ENCODE measurements around the gene GFPT2. TPM values are rescaled to one million over a fixed set of nuclear protein-coding genes. Genes with fewer than 3 reads are reported as not detected.
A peak's percentile ranks its signal among the peaks of the same experiment; 100 is the strongest.

Gene GFPT2
- total and polyA plus RNA-seq, 2 of the 8 experiments (the other 6 are each of a cell fraction or from before 2014, with no cell fraction given), result 83.7 to 143 TPM

DNA sequence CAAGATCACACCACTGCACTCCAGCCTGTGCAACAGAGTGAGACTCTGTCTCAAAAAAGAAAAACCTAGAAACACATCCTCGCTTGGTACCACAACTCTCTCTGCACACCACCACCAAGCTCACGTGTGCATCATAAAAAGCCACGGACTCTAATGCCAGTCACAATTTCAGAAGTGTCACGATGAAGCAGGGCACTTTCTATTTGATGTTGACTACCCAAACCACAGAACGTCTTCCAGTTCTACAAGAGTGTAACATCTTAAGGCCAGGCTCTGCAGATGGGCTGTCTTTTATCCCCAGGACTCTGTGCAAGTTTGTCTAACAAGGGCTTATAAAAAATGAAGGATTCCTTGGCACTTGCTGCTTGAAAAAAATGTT, 22.9 kb downstream of the GFPT2 start:
- CTCF ChIA-PET (ENCODE audit: partially characterized antibody), result interaction anchor here (2.9 to 14.0 kb wide), 3 partner anchors 12 to 142 kb away, joined by 30 to 192 read pairs (median 51); no protein-coding TSS in a partner anchor
- Histone ChIP-seq H3K27ac (ENCODE audit: low read depth, low read length) (0 out of 2 replicates have a peak overlapping the region, but pooled peaks have one; percentile 35), H3K4me1 (replicated peaks in 1 of 4; ENCODE audit: control insufficient read depth in 3 of 4, insufficient read depth in 4 of 4, low read length in 3 of 4) (peaks cover 12 to 16% (median 12%) of the 10 kb centered on the region in 4 experiments), H3K18ac (ENCODE audit: extremely low read depth, low read length) (peak overlapping the region; percentile 9; the same call in 1 of the 2 replicates), H4K91ac (replicated peaks; ENCODE audit: insufficient read length, low read length) (peak overlapping the region; percentile 41), H2BK5ac (ENCODE audit: low read depth, low read length) (peak overlapping the region; percentile 97), H3K9ac (replicated peaks in 1 of 4; ENCODE audit: extremely low read depth in 1 of 4, low read depth in 3 of 4, low read length in 3 of 4) (no peak overlapping the region), H2BK15ac (ENCODE audit: low read length) (no peak overlapping the region; the same call in 1 of the 2 replicates), H4K8ac (ENCODE audit: extremely low read depth, insufficient read depth, low read length) (no peak overlapping the region), H3K23me2 (ENCODE audit: low read depth, low read length) (no peaks in the 10 kb centered on the region), H3K23ac (ENCODE audit: insufficient read length) (no peak overlapping the region), H2BK120ac (replicated peaks; ENCODE audit: low read depth, low read length) (no peak overlapping the region), H4K20me1 (replicated peaks in 1 of 2; ENCODE audit: control insufficient read depth in 1 of 2, insufficient read depth in 2 of 2, low read length in 2 of 2) (peaks cover 0 to 7% of the 10 kb centered on the region in 2 experiments), H3K4ac (replicated peaks; ENCODE audit: insufficient read length, low read depth, low read length) (peak overlapping the region; percentile 36), H3K36me3 (ENCODE audit: control insufficient read depth in 2 of 4, insufficient read depth in 4 of 4, low read length in 3 of 4) (peaks cover 43 to 74% (median 61%) of the 10 kb centered on the region in 4 experiments), H3K9me3 (ENCODE audit: insufficient read depth in 2 of 2, low read depth in 1 of 2, low read length in 1 of 2) (no peaks in the 10 kb centered on the region), H2BK12ac (ENCODE audit: low read depth, low read length) (no peak overlapping the region), H3K4me2 (ENCODE audit: insufficient read depth in 1 of 2, low read depth in 2 of 2, low read length in 2 of 2) (no peak overlapping the region), H3K27me3 (replicated peaks in 1 of 4; ENCODE audit: control insufficient read depth in 3 of 4, extremely low read depth in 1 of 4, insufficient read depth in 3 of 4, low read length in 3 of 4) (no peaks in the 10 kb centered on the region), H2AK5ac (ENCODE audit: low read depth, low read length) (no peak overlapping the region; the same call in none of the 2 replicates), H2BK20ac (ENCODE audit: low read length) (peak overlapping the region; percentile 43; the same call in 1 of the 2 replicates), H3K4me3 (ENCODE audit: extremely low read depth in 1 of 4, insufficient read depth in 2 of 4, low read depth in 3 of 4, low read length in 4 of 4) (no peak overlapping the region), H3K79me2 (ENCODE audit: control insufficient read depth in 1 of 2, insufficient read depth in 2 of 2, low read length in 2 of 2) (no peaks in the 10 kb centered on the region), H2AFZ (ENCODE audit: low read length) (no peak overlapping the region), H4K5ac (ENCODE audit: insufficient read length, low read depth, low read length) (no peak overlapping the region), H3K14ac (ENCODE audit: insufficient read length) (no peak overlapping the region), H3K56ac (replicated peaks; ENCODE audit: insufficient read length, low read depth, low read length) (no peak overlapping the region), H3K79me1 (ENCODE audit: low read depth, low read length) (no peaks in the 10 kb centered on the region; the same call in 1 of the 2 replicates)
- FAIRE-seq (no peak), DNase-seq (ENCODE audit: low read depth in 1 of 2, low spot score in 2 of 2) (no peak)
- WGBS, 2 experiments (ENCODE audit: extremely low coverage in 1 of 2, insufficient coverage in 1 of 2, insufficient read length in 1 of 2, insufficient replicate concordance in 2 of 2, low coverage in 1 of 2, low lambda C conversion rate in 2 of 2, missing lambda C conversion rate in 1 of 2), result 85% methylated on average over 5 of the region's 5 CpGs; no CpG with 5 or more reads in 1 of the 2 experiments
- POLR2A ChIA-PET (ENCODE audit: partially characterized antibody), result interaction anchor here (1.0 to 10.9 kb wide), 3 partner anchors 14 to 24 kb away, joined by 3 to 146 read pairs (median 3); no protein-coding TSS in a partner anchor
- no peak for TF ChIP-seq E2F6 (IDR thresholded peaks at IDR 0.05)
- no peak for TF ChIP-seq BCL11A (IDR thresholded peaks at IDR 0.05; ENCODE audit: low read depth in 2 of 2, low read length in 2 of 2)
- TF ChIP-seq CEBPB (IDR thresholded peaks at IDR 0.05; ENCODE audit: low read depth, low read length), result no peak
- TF ChIP-seq POLR2A (IDR thresholded peaks at IDR 0.05; ENCODE audit: control extremely low read depth in 1 of 2, low read depth in 2 of 2, low read length in 2 of 2), result no peak
- TF ChIP-seq JUN (IDR thresholded peaks at IDR 0.05; ENCODE audit: low read depth, low read length), result no peak
- TF ChIP-seq POU5F1 (IDR thresholded peaks at IDR 0.05; ENCODE audit: low read depth, low read length), result no peak
- no peak for TF ChIP-seq SP1 (IDR thresholded peaks at IDR 0.05; ENCODE audit: low read depth, low read length)

All from H1 (cell line).